ENCODE data around the gene AAMP.
"Not testable (repeated sequence)": the region's sequence is repeated elsewhere in the genome, so short reads cannot be mapped to it uniquely, and the experiment has no call there.

Gene AAMP

GRCh38 chr2:218269900-218270720 lies at the start of gene AAMP, which contains the start of gene PNKD:
TSS of gene AAMP (minus strand) at chr2:218270137. CDS start at chr2:218270086, 51 bp downstream.
TSS of gene PNKD (plus strand) at chr2:218270519. CDS start at chr2:218270536, 17 bp downstream.
- peak; percentile 100 for DNase-seq

- DNase-seq: no peak
Observed at GRCh38 chr2:218318241-218318640, 48.3 kb upstream of the AAMP start.

GRCh38 chr2:218317835-218318234 lies 47.9 kb upstream of the AAMP start:
- DNase-seq: no peak

- no peak for DNase-seq
Observed at GRCh38 chr2:218317303-218317630, 47.3 kb upstream of the AAMP start.

- DNase-seq: no peak
Observed at GRCh38 chr2:218315397-218315796, 45.5 kb upstream of the AAMP start.

GRCh38 chr2:218314764-218315163 lies 44.8 kb upstream of the AAMP start:
- DNase-seq: not testable (repeated sequence)

GRCh38 chr2:218313356-218313755 lies 43.4 kb upstream of the AAMP start:
- DNase-seq: no peak

GRCh38 chr2:218312267-218312756 lies 42.4 kb upstream of the AAMP start:
- DNase-seq: no peak

- not testable (repeated sequence) for DNase-seq
Observed at GRCh38 chr2:218311541-218312266, 41.8 kb upstream of the AAMP start.

GRCh38 chr2:218310853-218311540 lies 41.1 kb upstream of the AAMP start:
- no peak for DNase-seq

- DNase-seq: no peak
Observed at GRCh38 chr2:218307415-218308090, 37.6 kb upstream of the AAMP start.

- DNase-seq: no peak
Observed at GRCh38 chr2:218306184-218306920, 36.4 kb upstream of the AAMP start.

GRCh38 chr2:218305383-218305782 lies 35.4 kb upstream of the AAMP start:
- DNase-seq: no peak

- peak; percentile 86 to 87 for DNase-seq
Observed at GRCh38 chr2:218301176-218301819, 31.4 kb upstream of the AAMP start.

- DNase-seq: no peak
Observed at GRCh38 chr2:218300141-218300540, 30.2 kb upstream of the AAMP start.

- DNase-seq: no peak
Observed at GRCh38 chr2:218298314-218298875, 28.5 kb upstream of the AAMP start.

GRCh38 chr2:218296847-218297246 lies 26.9 kb upstream of the AAMP start:
- DNase-seq: no peak

- DNase-seq: no peak
Observed at GRCh38 chr2:218296200-218296599, 26.3 kb upstream of the AAMP start.

GRCh38 chr2:218295029-218295428 lies 25.1 kb upstream of the AAMP start:
- DNase-seq: no peak

- DNase-seq: no peak
Observed at GRCh38 chr2:218294430-218295022, 24.6 kb upstream of the AAMP start.

All from activated CD4-positive, alpha-beta T cell treated with anti-CD3 and anti-CD28 coated beads, Interleukin-2, amount 50 U/mL, for 4 hours (primary cell).